Esophagus muscularis mucosa (tissue), 2 donors: ENCODE data around the gene CD40.

ENCODE experiments used
- EP300 ChIP-seq: sonication (generic); formaldehyde crosslinking; IDR thresholded peaks from one replicate; pipeline ENCODE4 v1.6.1; 2017; ENCODE audit warnings: antibody characterized with exemption
- POLR2A ChIP-seq: fragments of 450-650 bp; IDR thresholded peaks from one replicate; pipeline ENCODE4 v1.6.1; 2017; ENCODE audit warnings: antibody characterized with exemption, moderate library complexity, mild to moderate bottlenecking, low read depth

GRCh38 chr20:46112430-46113112 lies 5.5 kb upstream of the CD40 start:
- TF ChIP-seq EP300 (no peak), POLR2A (no peak)
